ENCODE results near the gene FGF16. TPM values are rescaled to one million over a fixed set of nuclear protein-coding genes. Genes with fewer than 3 reads are reported as not detected.
"Not testable (repeated sequence)": the region's sequence is repeated elsewhere in the genome, so short reads cannot be mapped to it uniquely, and the experiment has no call there.

FGF16 gene
- under 1 TPM; 0.12 to 0.22 TPM for total RNA-seq

GRCh38 chrX:77446908-77447652, at the start of gene FGF16:
FGF16 (plus strand) TSS chrX:77447389; CDS start chrX:77447675, 286 bp downstream.
- H3K4me3 Mint-ChIP-seq: peak within 1 kb of the TSS; percentile 67
- H3K27ac Mint-ChIP-seq: no peak within 1 kb of the TSS
- H3K4me1 Mint-ChIP-seq: peaks cover 13% of the 10 kb centered on the region
- H3K36me3 Mint-ChIP-seq: no peaks in the 10 kb centered on the region
- peaks cover 43% of the 10 kb centered on the region for H3K27me3 Mint-ChIP-seq
- DNase-seq: peak; percentile 29
- no peaks in the 10 kb centered on the region for H3K9me3 Mint-ChIP-seq

GRCh38 chrX:77398330-77398954, 48.7 kb upstream of the FGF16 start:
- no peak for DNase-seq
- Mint-ChIP-seq H3K27me3 (no peaks in the 10 kb centered on the region), H3K36me3 (no peaks in the 10 kb centered on the region), H3K27ac (no peak overlapping the region), H3K4me1 (no peaks in the 10 kb centered on the region), H3K9me3 (no peaks in the 10 kb centered on the region), H3K4me3 (no peak overlapping the region)

- no peaks in the 10 kb centered on the region for H3K9me3 Mint-ChIP-seq
- no peak overlapping the region for H3K4me3 Mint-ChIP-seq
These were observed 42.8 kb upstream of the FGF16 start for GRCh38 chrX:77404419-77404818.

GRCh38 chrX:77407821-77408220, 39.4 kb upstream of the FGF16 start:
- H3K9me3 Mint-ChIP-seq, H3K27me3 Mint-ChIP-seq, H3K36me3 Mint-ChIP-seq, DNase-seq, H3K27ac Mint-ChIP-seq, H3K4me3 Mint-ChIP-seq, H3K4me1 Mint-ChIP-seq: not testable (repeated sequence)

More at GRCh38 chrX:77404419-77404818, 42.8 kb upstream of the FGF16 start:
- no peak for DNase-seq
- no peaks in the 10 kb centered on the region for H3K4me1 Mint-ChIP-seq
- no peaks in the 10 kb centered on the region for H3K27me3 Mint-ChIP-seq
- H3K36me3 Mint-ChIP-seq: no peaks in the 10 kb centered on the region
- no peak overlapping the region for H3K27ac Mint-ChIP-seq

GRCh38 chrX:77412631-77413030, 34.6 kb upstream of the FGF16 start:
- Mint-ChIP-seq H3K4me1 (no peaks in the 10 kb centered on the region), H3K27me3 (peaks cover 4% of the 10 kb centered on the region), H3K9me3 (peaks cover 3% of the 10 kb centered on the region), H3K4me3 (no peak overlapping the region), H3K36me3 (no peaks in the 10 kb centered on the region), H3K27ac (no peak overlapping the region)
- no peak for DNase-seq

GRCh38 chrX:77415161-77415560, 32.0 kb upstream of the FGF16 start:
- Mint-ChIP-seq H3K9me3 (peaks cover 3% of the 10 kb centered on the region), H3K4me1 (no peaks in the 10 kb centered on the region), H3K4me3 (no peak overlapping the region), H3K27ac (no peak overlapping the region), H3K36me3 (no peaks in the 10 kb centered on the region), H3K27me3 (peaks cover 4% of the 10 kb centered on the region)
- DNase-seq: no peak

- DNase-seq: no peak
- no peaks in the 10 kb centered on the region for H3K36me3 Mint-ChIP-seq
- H3K27me3 Mint-ChIP-seq: no peaks in the 10 kb centered on the region
- H3K27ac Mint-ChIP-seq: no peak overlapping the region
- H3K9me3 Mint-ChIP-seq: peaks cover 4% of the 10 kb centered on the region
- H3K4me1 Mint-ChIP-seq: no peaks in the 10 kb centered on the region
- H3K4me3 Mint-ChIP-seq: no peak overlapping the region
These were observed 31.3 kb upstream of the FGF16 start for GRCh38 chrX:77415882-77416281.

- no peaks in the 10 kb centered on the region for H3K27me3 Mint-ChIP-seq
- H3K9me3 Mint-ChIP-seq: peaks cover 4% of the 10 kb centered on the region
- no peaks in the 10 kb centered on the region for H3K4me1 Mint-ChIP-seq
- H3K4me3 Mint-ChIP-seq: no peak overlapping the region
- no peak for DNase-seq
- H3K27ac Mint-ChIP-seq: no peak overlapping the region
- H3K36me3 Mint-ChIP-seq: no peaks in the 10 kb centered on the region
These were observed 24.1 kb upstream of the FGF16 start for GRCh38 chrX:77422891-77423648.

GRCh38 chrX:77426811-77427210, 20.4 kb upstream of the FGF16 start:
- H3K4me1 Mint-ChIP-seq: no peaks in the 10 kb centered on the region
- no peaks in the 10 kb centered on the region for H3K27me3 Mint-ChIP-seq
- H3K9me3 Mint-ChIP-seq: no peaks in the 10 kb centered on the region
- no peaks in the 10 kb centered on the region for H3K36me3 Mint-ChIP-seq
- no peak for DNase-seq
- no peak overlapping the region for H3K27ac Mint-ChIP-seq
- no peak overlapping the region for H3K4me3 Mint-ChIP-seq

GRCh38 chrX:77427611-77428010, 19.6 kb upstream of the FGF16 start:
- Mint-ChIP-seq H3K4me3 (no peak overlapping the region), H3K9me3 (no peaks in the 10 kb centered on the region), H3K27me3 (no peaks in the 10 kb centered on the region), H3K36me3 (no peaks in the 10 kb centered on the region), H3K4me1 (no peaks in the 10 kb centered on the region), H3K27ac (no peak overlapping the region)
- no peak for DNase-seq

- Mint-ChIP-seq H3K36me3 (no peaks in the 10 kb centered on the region), H3K27ac (no peak overlapping the region), H3K9me3 (no peaks in the 10 kb centered on the region), H3K4me1 (no peaks in the 10 kb centered on the region), H3K4me3 (no peak overlapping the region), H3K27me3 (no peaks in the 10 kb centered on the region)
- DNase-seq: no peak
These were observed 18.6 kb upstream of the FGF16 start for GRCh38 chrX:77428551-77428950.

GRCh38 chrX:77431227-77431626, 16.0 kb upstream of the FGF16 start:
- Mint-ChIP-seq H3K36me3 (no peaks in the 10 kb centered on the region), H3K4me1 (no peaks in the 10 kb centered on the region), H3K9me3 (no peaks in the 10 kb centered on the region), H3K4me3 (no peak overlapping the region), H3K27ac (no peak overlapping the region), H3K27me3 (no peaks in the 10 kb centered on the region)
- DNase-seq: no peak

- H3K27ac Mint-ChIP-seq: no peak overlapping the region
These were observed 14.2 kb upstream of the FGF16 start for GRCh38 chrX:77433001-77433400.

GRCh38 chrX:77434962-77435361, 12.2 kb upstream of the FGF16 start:
- Mint-ChIP-seq H3K27ac (no peak overlapping the region), H3K4me1 (no peaks in the 10 kb centered on the region)

More at GRCh38 chrX:77433001-77433400, 14.2 kb upstream of the FGF16 start:
- Mint-ChIP-seq H3K36me3 (no peaks in the 10 kb centered on the region), H3K4me3 (no peak overlapping the region), H3K9me3 (no peaks in the 10 kb centered on the region), H3K4me1 (no peaks in the 10 kb centered on the region), H3K27me3 (no peaks in the 10 kb centered on the region)
- no peak for DNase-seq

GRCh38 chrX:77436271-77436670, 10.9 kb upstream of the FGF16 start:
- Mint-ChIP-seq H3K4me3 (no peak overlapping the region), H3K27me3 (no peaks in the 10 kb centered on the region), H3K27ac (no peak overlapping the region)

More at GRCh38 chrX:77434962-77435361, 12.2 kb upstream of the FGF16 start:
- no peaks in the 10 kb centered on the region for H3K27me3 Mint-ChIP-seq
- no peaks in the 10 kb centered on the region for H3K36me3 Mint-ChIP-seq
- no peaks in the 10 kb centered on the region for H3K9me3 Mint-ChIP-seq
- no peak for DNase-seq
- no peak overlapping the region for H3K4me3 Mint-ChIP-seq

More at GRCh38 chrX:77436271-77436670, 10.9 kb upstream of the FGF16 start:
- no peaks in the 10 kb centered on the region for H3K4me1 Mint-ChIP-seq
- H3K36me3 Mint-ChIP-seq: no peaks in the 10 kb centered on the region
- no peaks in the 10 kb centered on the region for H3K9me3 Mint-ChIP-seq
- DNase-seq: no peak
